Rectal smooth muscle tissue (tissue), 1 donor: ENCODE data around the gene MAP2K5.

Experiments
- H3K27ac ChIP-seq: one replicate; pipeline ENCODE4 v1.7.0; 2013; ENCODE audit warnings: low read depth, low read length, inconsistent platforms
- H3K27me3 ChIP-seq: one replicate; pipeline ENCODE4 v1.7.0; 2013; ENCODE audit warnings: low read length; ENCODE audit not compliant: control insufficient read depth, insufficient read depth
- H3K36me3 ChIP-seq: one replicate; pipeline ENCODE4 v1.7.0; 2013; ENCODE audit warnings: low read length; ENCODE audit not compliant: control insufficient read depth, insufficient read depth
- H3K4me1 ChIP-seq: one replicate; pipeline ENCODE4 v1.7.0; 2013; ENCODE audit warnings: low read length; ENCODE audit not compliant: control insufficient read depth, insufficient read depth
- H3K4me3 ChIP-seq: one replicate; pipeline ENCODE4 v1.7.0; 2013; ENCODE audit warnings: low read length
- H3K9ac ChIP-seq: one replicate; pipeline ENCODE4 v1.7.0; 2013; ENCODE audit warnings: low read length

MAP2K5 gene

DNA sequence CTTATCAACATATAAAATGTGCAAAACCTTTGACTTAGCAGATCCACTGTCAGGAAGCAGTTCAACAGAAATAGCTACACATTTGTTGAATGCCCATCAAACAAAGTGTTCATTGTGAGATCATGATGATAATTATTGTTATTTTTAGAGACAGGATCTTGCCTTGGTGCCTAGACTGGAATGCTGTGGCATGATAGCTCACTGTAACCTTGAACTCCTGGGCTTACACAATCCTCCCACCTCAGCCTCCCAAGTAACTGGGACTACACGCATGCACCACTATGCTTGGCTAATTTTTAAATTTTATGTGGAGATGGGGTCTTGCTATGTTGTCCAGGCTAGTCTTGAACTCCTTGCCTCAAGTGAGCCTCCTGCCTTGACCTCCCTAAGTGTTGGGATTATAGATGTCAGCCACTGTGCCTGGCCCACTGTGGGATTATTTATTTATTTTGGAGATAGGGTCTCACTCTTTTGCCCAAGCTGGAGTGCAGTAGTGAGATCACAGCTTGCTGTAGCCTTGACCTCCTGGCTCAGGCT lies 8.8 kb downstream of the MAP2K5 start:
- Histone ChIP-seq H3K4me3 (no peak overlapping the region), H3K27me3 (no peaks in the 10 kb centered on the region), H3K27ac (no peak overlapping the region), H3K36me3 (no peaks in the 10 kb centered on the region), H3K4me1 (peaks cover 10% of the 10 kb centered on the region), H3K9ac (no peak overlapping the region)

GRCh38 chr15:67554580-67554979 lies 12.1 kb downstream of the MAP2K5 start:
- no peak overlapping the region for H3K27ac ChIP-seq
- H3K27me3 ChIP-seq: no peaks in the 10 kb centered on the region
- no peaks in the 10 kb centered on the region for H3K36me3 ChIP-seq
- H3K9ac ChIP-seq: no peak overlapping the region
- H3K4me3 ChIP-seq: no peak overlapping the region
- H3K4me1 ChIP-seq: no peaks in the 10 kb centered on the region

GRCh38 chr15:67556976-67557570 lies 14.6 kb downstream of the MAP2K5 start:
- no peaks in the 10 kb centered on the region for H3K27me3 ChIP-seq
- H3K4me3 ChIP-seq: no peak overlapping the region
- no peaks in the 10 kb centered on the region for H3K36me3 ChIP-seq
- no peak overlapping the region for H3K27ac ChIP-seq
- H3K4me1 ChIP-seq: no peaks in the 10 kb centered on the region
- H3K9ac ChIP-seq: no peak overlapping the region

DNA sequence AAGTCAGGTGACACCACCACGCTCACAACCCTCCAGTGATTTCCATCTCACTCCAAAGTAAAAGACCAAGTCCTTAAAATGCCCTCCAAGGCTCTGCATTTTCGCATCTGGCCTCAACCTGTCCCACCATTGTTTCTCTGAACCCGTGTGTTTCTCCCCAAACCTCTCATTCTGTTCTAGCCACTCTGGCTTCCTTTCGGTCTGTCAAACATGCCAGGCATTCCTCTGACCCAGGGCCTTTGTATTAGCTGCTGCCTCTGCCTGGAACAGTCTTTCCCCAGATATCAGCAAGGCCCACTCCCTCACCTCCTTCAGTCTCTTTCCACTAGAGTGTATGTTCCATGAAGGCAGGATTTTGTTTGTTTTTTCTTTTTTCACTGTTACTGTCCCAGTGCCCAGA lies 16.0 kb downstream of the MAP2K5 start:
- Histone ChIP-seq H3K9ac (no peak overlapping the region), H3K27ac (no peak overlapping the region), H3K36me3 (no peaks in the 10 kb centered on the region), H3K4me1 (no peaks in the 10 kb centered on the region), H3K4me3 (no peak overlapping the region), H3K27me3 (no peaks in the 10 kb centered on the region)

DNA sequence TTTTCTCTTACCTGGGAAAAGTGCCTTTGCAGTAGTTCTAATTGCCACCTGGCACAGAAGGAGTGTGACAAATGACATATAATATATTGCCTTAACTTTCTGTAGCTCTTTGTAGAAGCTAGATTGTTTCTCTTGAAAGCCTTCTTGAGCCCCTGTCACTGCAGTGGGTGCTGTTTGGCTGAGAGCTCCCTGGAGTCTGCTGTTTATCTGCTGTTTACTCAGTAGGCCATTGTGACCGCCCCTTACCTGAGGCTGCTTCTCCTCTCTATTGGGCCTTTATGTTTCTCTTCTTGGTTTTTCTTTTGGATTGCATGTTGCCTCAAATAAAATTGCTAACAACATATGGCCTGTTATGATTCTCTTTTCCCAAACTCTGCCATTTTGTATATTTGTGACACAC lies 16.7 kb downstream of the MAP2K5 start:
- no peak overlapping the region for H3K9ac ChIP-seq
- no peaks in the 10 kb centered on the region for H3K36me3 ChIP-seq
- H3K27ac ChIP-seq: no peak overlapping the region
- H3K4me1 ChIP-seq: no peaks in the 10 kb centered on the region
- no peak overlapping the region for H3K4me3 ChIP-seq
- no peaks in the 10 kb centered on the region for H3K27me3 ChIP-seq

- Histone ChIP-seq H3K36me3 (no peaks in the 10 kb centered on the region), H3K4me1 (no peaks in the 10 kb centered on the region), H3K27me3 (no peaks in the 10 kb centered on the region), H3K4me3 (no peak overlapping the region), H3K27ac (no peak overlapping the region), H3K9ac (no peak overlapping the region)
Observed at GRCh38 chr15:67559576-67559975, 17.1 kb downstream of the MAP2K5 start.

DNA sequence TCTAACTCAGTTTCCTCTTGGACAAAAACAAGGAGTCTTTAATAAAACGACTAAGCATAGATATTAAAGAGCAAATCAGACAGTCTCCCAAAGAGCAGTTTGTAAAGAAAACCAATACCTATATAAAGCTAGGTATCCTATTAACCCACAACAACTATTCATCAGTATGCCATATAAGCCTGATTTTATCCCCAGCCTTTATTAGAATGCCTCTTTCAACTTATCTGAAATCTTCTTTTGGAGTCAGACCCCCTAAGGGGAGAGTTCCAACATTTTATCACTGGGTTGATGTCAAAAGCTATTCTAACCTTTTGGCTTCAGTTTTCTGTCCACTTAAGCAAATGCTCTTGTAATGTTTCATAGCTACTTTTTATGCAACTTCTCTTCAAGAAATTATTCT lies 17.8 kb downstream of the MAP2K5 start:
- Histone ChIP-seq H3K36me3 (no peaks in the 10 kb centered on the region), H3K27ac (no peak overlapping the region), H3K4me1 (no peaks in the 10 kb centered on the region), H3K4me3 (no peak overlapping the region), H3K9ac (no peak overlapping the region), H3K27me3 (no peaks in the 10 kb centered on the region)

DNA sequence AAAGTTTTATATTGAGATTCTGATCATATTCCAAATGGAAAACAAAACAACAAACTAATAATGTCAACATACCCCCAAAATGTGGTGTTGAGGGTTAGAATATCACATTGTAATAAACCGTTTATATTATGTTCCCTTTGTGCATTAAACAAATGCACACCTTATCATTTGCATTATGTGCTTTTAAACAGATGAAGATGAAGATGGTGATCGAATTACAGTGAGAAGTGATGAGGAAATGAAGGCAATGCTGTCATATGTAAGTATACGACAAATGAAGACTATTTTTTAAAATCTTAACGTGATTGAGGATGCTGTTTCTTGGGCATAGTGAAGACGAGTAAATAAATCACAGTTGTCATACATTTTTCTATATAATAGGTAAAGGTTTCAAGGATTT lies 20.6 kb downstream of the MAP2K5 start:
- Histone ChIP-seq H3K4me3 (no peak overlapping the region), H3K27ac (no peak overlapping the region), H3K9ac (no peak overlapping the region), H3K4me1 (no peaks in the 10 kb centered on the region), H3K27me3 (no peaks in the 10 kb centered on the region), H3K36me3 (no peaks in the 10 kb centered on the region)

- Histone ChIP-seq H3K27ac (no peak overlapping the region), H3K4me1 (no peaks in the 10 kb centered on the region), H3K9ac (no peak overlapping the region), H3K4me3 (no peak overlapping the region), H3K36me3 (no peaks in the 10 kb centered on the region), H3K27me3 (no peaks in the 10 kb centered on the region)
Observed at GRCh38 chr15:67564021-67564967, 21.8 kb downstream of the MAP2K5 start.

DNA sequence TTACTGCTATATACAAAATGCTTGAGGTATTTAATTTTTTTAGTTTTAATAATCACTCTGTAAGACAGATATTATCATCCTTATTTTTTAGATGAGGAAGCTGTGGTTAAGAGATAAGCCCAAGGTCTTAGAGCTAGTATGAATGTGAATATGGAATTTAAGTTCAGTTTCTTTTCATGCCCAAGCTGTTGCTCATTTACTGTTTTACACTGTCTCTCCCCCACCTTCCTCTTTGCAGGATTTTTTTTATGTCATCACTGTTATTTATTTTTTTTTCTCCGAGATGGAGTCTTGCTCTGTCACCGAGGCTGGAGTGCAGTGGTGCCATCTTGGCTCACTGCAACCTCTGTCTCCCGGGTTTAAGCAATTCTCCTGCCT lies 22.5 kb downstream of the MAP2K5 start:
- Histone ChIP-seq H3K36me3 (no peaks in the 10 kb centered on the region), H3K4me1 (peaks cover 2% of the 10 kb centered on the region), H3K9ac (no peak overlapping the region), H3K27me3 (no peaks in the 10 kb centered on the region), H3K4me3 (no peak overlapping the region), H3K27ac (no peak overlapping the region)

- Histone ChIP-seq H3K27ac (no peak overlapping the region), H3K4me1 (peaks cover 2% of the 10 kb centered on the region), H3K36me3 (no peaks in the 10 kb centered on the region)
Observed at GRCh38 chr15:67569668-67570067, 27.2 kb downstream of the MAP2K5 start.

GRCh38 chr15:67570875-67571647 lies 28.6 kb downstream of the MAP2K5 start:
- Histone ChIP-seq H3K9ac (no peak overlapping the region), H3K27me3 (no peaks in the 10 kb centered on the region), H3K4me3 (no peak overlapping the region), H3K27ac (no peak overlapping the region), H3K36me3 (no peaks in the 10 kb centered on the region), H3K4me1 (peaks cover 2% of the 10 kb centered on the region)

More at GRCh38 chr15:67569668-67570067, 27.2 kb downstream of the MAP2K5 start:
- H3K27me3 ChIP-seq: no peaks in the 10 kb centered on the region
- no peak overlapping the region for H3K9ac ChIP-seq
- no peak overlapping the region for H3K4me3 ChIP-seq
